Fibroblast of gingiva (primary cell): ENCODE results near the gene ZNF511.
"Not testable (repeated sequence)": the region's sequence is repeated elsewhere in the genome, so short reads cannot be mapped to it uniquely, and the experiment has no call there.

ENCODE experiments used
- DNase-seq: peaks from one replicate; pipeline ENCODE4 v3.0.0-alpha.2; 2011; ENCODE audit warnings: low read depth

ZNF511 gene

GRCh38 chr10:133308421-133309099 is at the start of gene ZNF511, which contains the start of gene TUBGCP2:
Gene ZNF511 (plus strand): TSS chr10:133308914. CDS start chr10:133308944, 30 bp downstream.
Gene TUBGCP2 (minus strand): TSS chr10:133308872. CDS start chr10:133302941, 5,931 bp downstream.
- peak; percentile 83 for DNase-seq

GRCh38 chr10:133259602-133259989 is 49.1 kb upstream of the ZNF511 start:
- DNase-seq = no peak

- DNase-seq = peak; percentile 44
Observed at GRCh38 chr10:133260895-133261725, 47.6 kb upstream of the ZNF511 start.

GRCh38 chr10:133261726-133262325 is 46.9 kb upstream of the ZNF511 start:
- DNase-seq = peak; percentile 60

GRCh38 chr10:133262696-133263095 is 46.0 kb upstream of the ZNF511 start:
- no peak for DNase-seq

- DNase-seq = no peak
Observed at GRCh38 chr10:133263674-133264073, 45.0 kb upstream of the ZNF511 start.

- no peak for DNase-seq
Observed at GRCh38 chr10:133264461-133264860, 44.3 kb upstream of the ZNF511 start.

GRCh38 chr10:133265052-133265451 is 43.7 kb upstream of the ZNF511 start:
- not testable (repeated sequence) for DNase-seq

GRCh38 chr10:133266056-133266795 is 42.5 kb upstream of the ZNF511 start:
- no peak for DNase-seq

GRCh38 chr10:133267293-133267692 is 41.4 kb upstream of the ZNF511 start:
- no peak for DNase-seq

GRCh38 chr10:133267829-133268228 is 40.9 kb upstream of the ZNF511 start:
- DNase-seq = no peak

- no peak for DNase-seq
Observed at GRCh38 chr10:133268532-133268931, 40.2 kb upstream of the ZNF511 start.

- DNase-seq = no peak
Observed at GRCh38 chr10:133269367-133269766, 39.3 kb upstream of the ZNF511 start.

- no peak for DNase-seq
Observed at GRCh38 chr10:133270204-133270603, 38.5 kb upstream of the ZNF511 start.

GRCh38 chr10:133270773-133271297 is 37.9 kb upstream of the ZNF511 start:
- no peak for DNase-seq

GRCh38 chr10:133271521-133272300 is 37.0 kb upstream of the ZNF511 start:
- DNase-seq = no peak

GRCh38 chr10:133272301-133272963 is 36.3 kb upstream of the ZNF511 start:
- DNase-seq = no peak

- DNase-seq = no peak
Observed at GRCh38 chr10:133272964-133273420, 35.7 kb upstream of the ZNF511 start.

- no peak for DNase-seq
Observed at GRCh38 chr10:133273534-133274143, 35.1 kb upstream of the ZNF511 start.
